ENCODE measurements around the gene EXOC3L4.
A peak's percentile ranks its signal among the peaks of the same experiment; 100 is the strongest.

The EXOC3L4 gene

DNA sequence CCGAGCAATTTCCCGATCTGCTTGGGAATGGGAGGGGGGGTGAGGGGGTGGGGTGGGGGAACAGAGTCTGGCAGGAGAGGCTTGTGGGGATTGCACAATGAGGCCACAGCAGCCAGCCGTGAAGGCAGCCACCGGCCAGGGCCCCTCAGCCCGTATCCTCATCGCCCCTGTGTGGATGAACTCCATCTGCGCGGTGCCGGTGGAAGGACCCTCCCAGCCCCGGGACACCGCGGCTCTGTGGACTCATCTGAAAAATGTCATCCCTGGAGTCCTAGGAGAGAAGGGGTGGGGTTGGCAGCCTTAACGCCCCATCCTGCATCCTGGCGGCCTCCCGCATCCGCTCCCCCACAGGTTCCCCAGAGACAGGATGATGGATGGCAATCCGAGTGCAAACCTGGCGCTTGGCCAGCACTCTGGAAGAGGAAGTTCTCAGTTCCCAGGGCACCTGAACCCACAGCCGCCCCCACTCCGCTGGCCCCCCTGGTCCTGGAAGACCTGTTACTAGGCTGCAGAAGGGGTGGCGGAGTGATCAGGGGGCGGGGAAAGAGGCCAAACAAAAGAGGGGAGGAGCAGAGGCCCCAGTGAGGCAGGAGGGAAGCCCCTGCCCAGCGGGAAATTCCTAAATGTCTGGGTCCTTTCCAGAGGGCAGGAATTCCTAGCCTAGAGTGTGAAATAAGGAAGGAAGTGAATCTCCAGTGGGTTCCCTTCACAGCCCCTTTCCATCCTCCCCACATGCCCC lies 27.5 kb downstream of the EXOC3L4 start:
- H3K27ac ChIP-seq = no peak overlapping the region
- DNase-seq = no peak
- in situ Hi-C loops (cut with HindIII; ENCODE audit: low pct_ligation_motif_present, low sequenced_read_pairs) = no loop called here
- H3K27me3 ChIP-seq (replicated peaks) = no peaks in the 10 kb centered on the region
- no peaks in the 10 kb centered on the region for H3K36me3 ChIP-seq (replicated peaks)
- TF ChIP-seq, protein P1, sequence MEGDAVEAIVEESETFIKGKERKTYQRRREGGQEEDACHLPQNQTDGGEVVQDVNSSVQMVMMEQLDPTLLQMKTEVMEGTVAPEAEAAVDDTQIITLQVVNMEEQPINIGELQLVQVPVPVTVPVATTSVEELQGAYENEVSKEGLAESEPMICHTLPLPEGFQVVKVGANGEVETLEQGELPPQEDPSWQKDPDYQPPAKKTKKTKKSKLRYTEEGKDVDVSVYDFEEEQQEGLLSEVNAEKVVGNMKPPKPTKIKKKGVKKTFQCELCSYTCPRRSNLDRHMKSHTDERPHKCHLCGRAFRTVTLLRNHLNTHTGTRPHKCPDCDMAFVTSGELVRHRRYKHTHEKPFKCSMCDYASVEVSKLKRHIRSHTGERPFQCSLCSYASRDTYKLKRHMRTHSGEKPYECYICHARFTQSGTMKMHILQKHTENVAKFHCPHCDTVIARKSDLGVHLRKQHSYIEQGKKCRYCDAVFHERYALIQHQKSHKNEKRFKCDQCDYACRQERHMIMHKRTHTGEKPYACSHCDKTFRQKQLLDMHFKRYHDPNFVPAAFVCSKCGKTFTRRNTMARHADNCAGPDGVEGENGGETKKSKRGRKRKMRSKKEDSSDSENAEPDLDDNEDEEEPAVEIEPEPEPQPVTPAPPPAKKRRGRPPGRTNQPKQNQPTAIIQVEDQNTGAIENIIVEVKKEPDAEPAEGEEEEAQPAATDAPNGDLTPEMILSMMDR (IDR thresholded peaks at IDR 0.05; ENCODE audit: low read depth, low read length, missing control alignments) = no peak
- no peak overlapping the region for H3K4me3 ChIP-seq (ENCODE audit: low read depth, low read length)

DNA sequence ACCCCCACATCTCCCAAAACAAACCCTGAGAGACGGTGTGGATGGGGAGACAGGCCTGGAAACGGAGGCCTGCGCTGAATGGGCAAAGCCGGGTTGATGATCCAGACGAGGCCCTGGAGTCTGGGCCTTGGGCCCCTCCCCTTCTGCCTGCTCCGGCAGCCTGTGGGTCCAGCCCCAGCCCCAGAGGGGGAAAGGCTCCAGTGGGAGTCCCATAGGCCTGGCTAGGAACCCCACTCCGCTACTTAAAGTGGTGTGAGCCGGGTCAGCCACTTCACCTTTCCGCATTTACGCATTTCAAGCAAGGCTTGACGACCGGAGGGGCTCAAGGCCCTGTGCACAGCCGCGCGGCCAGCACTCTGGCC lies 28.0 kb downstream of the EXOC3L4 start:
- no peak overlapping the region for H3K27ac ChIP-seq
- in situ Hi-C loops (cut with HindIII; ENCODE audit: low pct_ligation_motif_present, low sequenced_read_pairs) = no loop called here
- H3K36me3 ChIP-seq (replicated peaks) = no peaks in the 10 kb centered on the region
- no peak overlapping the region for H3K4me3 ChIP-seq (ENCODE audit: low read depth, low read length)
- no peaks in the 10 kb centered on the region for H3K27me3 ChIP-seq (replicated peaks)
- TF ChIP-seq, protein P1 (IDR thresholded peaks at IDR 0.05; ENCODE audit: low read depth, low read length, missing control alignments) = no peak
- no peak for DNase-seq

DNA sequence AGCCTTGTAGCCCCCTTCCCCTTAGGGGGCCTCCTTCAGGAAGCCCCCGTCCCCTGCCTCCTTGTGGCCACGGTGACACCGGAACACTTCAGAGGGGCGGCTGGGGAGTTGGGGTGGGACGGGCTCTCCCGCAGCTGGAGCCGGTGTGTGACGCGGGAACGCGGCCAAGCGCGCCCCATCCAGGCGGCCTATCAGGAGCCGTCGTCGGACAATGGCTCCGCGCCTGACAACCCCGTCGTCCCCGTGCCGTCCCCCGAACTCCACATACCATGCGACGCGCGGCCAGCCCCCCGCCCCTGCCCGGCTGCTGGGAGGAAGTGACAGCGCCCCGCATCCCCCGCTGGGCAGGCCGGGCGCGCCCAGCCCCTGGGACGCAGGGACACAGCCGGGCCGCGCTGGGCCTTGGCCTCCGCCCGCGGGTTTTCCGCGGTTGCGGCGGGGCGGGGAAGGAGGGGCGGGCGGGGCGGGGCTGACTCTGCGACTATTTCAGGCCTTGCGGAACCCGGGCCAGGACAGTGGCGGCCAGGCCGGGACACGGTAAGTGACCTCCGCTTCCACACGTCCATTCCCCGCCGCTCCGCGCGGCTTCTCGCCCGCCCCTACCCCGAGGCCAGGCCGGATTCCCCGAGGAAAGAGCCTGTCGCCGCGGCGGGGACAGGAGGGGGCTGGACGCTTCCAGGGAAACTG lies 28.6 kb downstream of the EXOC3L4 start, which contains the start of gene TNFAIP2:
TSS of gene TNFAIP2 (plus strand) at position 515 of the 687 bp plus-strand sequence. CDS start 2,997 bp downstream, outside the sequence.
- in situ Hi-C loops (cut with HindIII; ENCODE audit: low pct_ligation_motif_present, low sequenced_read_pairs) = no loop called here
- DNase-seq = no peak
- Histone ChIP-seq H3K27ac (no peak within 1 kb of the TSS), H3K27me3 (replicated peaks) (no peaks in the 10 kb centered on the region), H3K4me3 (ENCODE audit: low read depth, low read length) (peak within 1 kb of the TSS; percentile 39), H3K36me3 (replicated peaks) (no peaks in the 10 kb centered on the region)
- TF ChIP-seq, protein P1 (IDR thresholded peaks at IDR 0.05; ENCODE audit: low read depth, low read length, missing control alignments) = no peak

DNA sequence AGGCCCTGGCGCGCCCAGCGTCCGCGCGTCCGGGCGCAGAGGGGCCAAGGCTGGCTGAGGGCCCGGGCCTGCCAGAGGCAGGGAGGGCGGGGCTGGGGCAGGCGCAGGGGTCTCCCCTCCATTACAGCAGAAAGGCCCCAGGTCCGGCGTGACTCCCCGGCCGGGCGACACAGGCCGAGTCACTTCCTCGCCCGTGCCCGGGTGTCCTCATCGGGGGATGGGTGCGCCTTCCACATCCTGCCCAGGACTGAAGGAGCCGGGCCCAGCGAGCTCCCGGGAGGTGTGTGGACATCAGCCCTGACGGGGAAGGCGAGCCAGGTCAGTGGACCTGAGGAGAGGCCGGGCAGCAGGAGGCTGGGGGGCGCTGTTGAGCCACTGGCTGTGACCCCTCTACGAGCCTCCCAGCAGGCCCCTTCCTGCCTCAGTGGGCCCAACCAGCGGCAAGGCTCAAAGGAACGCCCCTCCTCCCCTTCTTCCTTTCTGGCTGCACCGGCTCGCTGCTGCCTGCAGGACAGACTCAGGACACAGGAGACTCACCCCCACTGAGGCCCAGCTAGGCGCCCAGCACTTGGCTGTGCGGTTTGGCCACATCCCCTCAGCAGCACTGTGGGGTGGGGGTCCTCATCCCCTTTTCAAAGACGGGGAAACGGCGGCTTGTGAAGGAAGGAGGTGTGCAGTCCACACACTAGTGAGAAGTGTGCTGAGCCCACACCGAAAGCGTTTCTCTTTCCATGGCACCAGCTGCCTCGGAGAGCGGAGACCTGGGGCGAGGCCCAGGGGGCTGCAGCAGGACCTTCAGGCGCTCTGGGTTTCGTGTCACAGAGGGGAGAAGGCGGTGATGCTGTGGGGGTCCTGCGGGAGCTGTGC lies 29.3 kb downstream of the EXOC3L4 start:
- H3K36me3 ChIP-seq (replicated peaks) = no peaks in the 10 kb centered on the region
- in situ Hi-C loops (cut with HindIII; ENCODE audit: low pct_ligation_motif_present, low sequenced_read_pairs) = no loop called here
- H3K27me3 ChIP-seq (replicated peaks) = no peaks in the 10 kb centered on the region
- no peak for DNase-seq
- H3K27ac ChIP-seq = no peak overlapping the region
- H3K4me3 ChIP-seq (ENCODE audit: low read depth, low read length) = peak overlapping the region; percentile 39
- TF ChIP-seq, protein P1 (IDR thresholded peaks at IDR 0.05; ENCODE audit: low read depth, low read length, missing control alignments) = peak; percentile 56

DNA sequence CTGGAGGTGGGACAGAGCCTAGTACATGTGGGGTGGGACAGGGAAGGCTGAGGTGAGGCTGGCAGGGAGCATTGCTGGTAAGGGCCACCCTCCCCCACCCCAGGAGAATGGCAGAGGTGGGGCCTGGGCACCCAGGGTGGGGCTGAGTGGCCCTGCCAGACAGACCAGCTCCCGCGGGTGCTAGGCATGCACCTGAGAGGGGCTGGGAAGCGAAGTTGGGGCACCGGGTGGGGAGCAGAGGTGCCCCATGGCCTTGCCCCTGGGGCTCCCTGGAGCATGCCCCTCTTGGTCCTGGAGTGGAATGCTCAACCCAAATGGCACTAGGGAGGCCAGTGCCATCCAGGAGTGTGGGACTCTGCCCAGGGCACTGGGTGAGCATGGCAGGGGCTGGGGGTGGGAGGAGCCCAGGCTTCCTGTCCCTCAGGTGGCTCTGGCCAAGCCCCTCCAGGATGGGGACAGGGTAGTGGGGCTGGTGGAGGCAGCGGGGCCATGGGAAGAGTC lies 30.0 kb downstream of the EXOC3L4 start:
- no peak overlapping the region for H3K27ac ChIP-seq
- no peaks in the 10 kb centered on the region for H3K36me3 ChIP-seq (replicated peaks)

More for the DNA sequence above, 30.0 kb downstream of the EXOC3L4 start:
- DNase-seq = no peak
- H3K27me3 ChIP-seq (replicated peaks) = no peaks in the 10 kb centered on the region
- H3K4me3 ChIP-seq (ENCODE audit: low read depth, low read length) = no peak overlapping the region
- TF ChIP-seq, protein P1 (IDR thresholded peaks at IDR 0.05; ENCODE audit: low read depth, low read length, missing control alignments) = no peak
- in situ Hi-C loops (cut with HindIII; ENCODE audit: low pct_ligation_motif_present, low sequenced_read_pairs) = no loop called here

Data from brain microvascular endothelial cell (primary cell).